Measurements from ENCODE around the gene UIMC1. TPM values are rescaled to one million over a fixed set of nuclear protein-coding genes. Genes with fewer than 3 reads are reported as not detected.

The UIMC1 gene
- total RNA-seq, 2 experiments from 2014 or later, result 46.5 to 50.5 TPM

- ChIA-PET POLR2A (no interaction called here), CTCF (interaction anchor here (0.8 to 2.0 kb wide), 3 partner anchors 12 to 367 kb away, joined by 3 to 13 read pairs (median 3); no protein-coding TSS in a partner anchor)
- DNase-seq, result no peak
- peaks cover 25% of the 10 kb centered on the region for H3K4me1 Mint-ChIP-seq
- peaks cover 51% of the 10 kb centered on the region for H3K36me3 Mint-ChIP-seq (ENCODE audit: low read depth)
- H3K27ac Mint-ChIP-seq, result no peak overlapping the region
- peaks cover 3% of the 10 kb centered on the region for H3K9me3 Mint-ChIP-seq
- H3K4me3 Mint-ChIP-seq, result no peak overlapping the region
- H3K27me3 Mint-ChIP-seq, result no peaks in the 10 kb centered on the region
Measured at GRCh38 chr5:177027665-177028064, 21.1 kb upstream of the UIMC1 start.

DNA sequence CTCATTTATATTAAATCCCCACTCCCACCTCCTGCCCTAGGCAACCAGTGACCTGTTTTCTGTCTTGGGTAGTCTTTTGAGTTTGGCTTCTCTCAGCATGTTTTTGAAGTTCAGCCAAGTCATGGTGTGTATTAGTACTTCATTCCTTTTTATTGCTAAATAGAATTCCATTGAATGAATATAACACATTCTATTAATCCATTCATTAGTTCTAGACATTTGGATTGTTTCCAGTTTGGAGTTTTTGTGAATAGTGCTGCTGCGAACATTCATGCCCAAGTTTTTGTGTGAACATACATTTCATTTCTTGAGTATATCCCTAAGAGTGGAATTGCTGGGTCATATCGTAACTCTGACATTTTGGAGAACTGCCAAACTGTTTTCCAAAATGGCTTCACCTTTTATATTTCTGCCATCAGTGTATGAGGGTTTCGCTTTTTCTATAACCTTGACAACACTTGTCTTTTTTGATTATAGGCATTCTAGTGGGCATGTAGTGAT lies 18.6 kb upstream of the UIMC1 start:
- DNase-seq, result no peak
- ChIA-PET CTCF (interaction anchor here (1.4 kb wide), 1 partner anchor 364 kb away, joined by 4 read pairs; no protein-coding TSS in a partner anchor), POLR2A (no interaction called here)
- Mint-ChIP-seq H3K9me3 (peaks cover 3% of the 10 kb centered on the region), H3K36me3 (ENCODE audit: low read depth) (peaks cover 44% of the 10 kb centered on the region), H3K27ac (no peak overlapping the region), H3K4me3 (no peak overlapping the region), H3K4me1 (peaks cover 38% of the 10 kb centered on the region), H3K27me3 (no peaks in the 10 kb centered on the region)

- Mint-ChIP-seq H3K4me1 (peaks cover 38% of the 10 kb centered on the region), H3K36me3 (ENCODE audit: low read depth) (peaks cover 38% of the 10 kb centered on the region), H3K4me3 (peak overlapping the region; percentile 7), H3K9me3 (peaks cover 3% of the 10 kb centered on the region), H3K27me3 (no peaks in the 10 kb centered on the region), H3K27ac (no peak overlapping the region)
- CTCF ChIA-PET, result interaction anchor here (1.4 kb wide), 2 partner anchors 18 to 364 kb away, joined by 4 to 7 read pairs; partner anchors contain the start of gene UIMC1
- POLR2A ChIA-PET, result no interaction called here
- no peak for DNase-seq
Measured at GRCh38 chr5:177024559-177024958, 18.0 kb upstream of the UIMC1 start.

GRCh38 chr5:177023303-177023664 lies 16.7 kb upstream of the UIMC1 start:
- Mint-ChIP-seq H3K9me3 (no peaks in the 10 kb centered on the region), H3K36me3 (ENCODE audit: low read depth) (peaks cover 29% of the 10 kb centered on the region), H3K4me3 (peak overlapping the region; percentile 98), H3K4me1 (peaks cover 38% of the 10 kb centered on the region), H3K27ac (peak overlapping the region; percentile 88), H3K27me3 (no peaks in the 10 kb centered on the region)
- ChIA-PET POLR2A (interaction anchor here (0.7 to 5.2 kb wide), 6 partner anchors 10 to 289 kb away, joined by 3 to 76 read pairs (median 6); partner anchors contain the start of genes NSD1 and UIMC1), CTCF (interaction anchor here (1.4 to 1.5 kb wide), 2 partner anchors 17 to 287 kb away, joined by 3 to 7 read pairs; partner anchors contain the start of gene UIMC1)
- peak; percentile 20 for DNase-seq

GRCh38 chr5:177022386-177023302 lies 16.1 kb upstream of the UIMC1 start, which contains the start of gene ZNF346:
ZNF346 (plus strand) TSS chr5:177022696; CDS start chr5:177022739, 43 bp downstream.
- peak; percentile 95 for DNase-seq
- CTCF ChIA-PET, result interaction anchor here (0.9 to 2.6 kb wide), 7 partner anchors 10 to 575 kb away, joined by 3 to 16 read pairs (median 4); partner anchors contain the start of gene UIMC1
- POLR2A ChIA-PET, result interaction anchor here (0.5 to 5.2 kb wide), 12 partner anchors 9 to 290 kb away, joined by 3 to 76 read pairs (median 4); partner anchors contain the start of genes NSD1 and UIMC1
- Mint-ChIP-seq H3K4me3 (peak within 1 kb of the TSS; percentile 98), H3K36me3 (ENCODE audit: low read depth) (peaks cover 26% of the 10 kb centered on the region), H3K27ac (peak within 1 kb of the TSS; percentile 88), H3K27me3 (no peaks in the 10 kb centered on the region), H3K9me3 (no peaks in the 10 kb centered on the region), H3K4me1 (peaks cover 38% of the 10 kb centered on the region)

DNA sequence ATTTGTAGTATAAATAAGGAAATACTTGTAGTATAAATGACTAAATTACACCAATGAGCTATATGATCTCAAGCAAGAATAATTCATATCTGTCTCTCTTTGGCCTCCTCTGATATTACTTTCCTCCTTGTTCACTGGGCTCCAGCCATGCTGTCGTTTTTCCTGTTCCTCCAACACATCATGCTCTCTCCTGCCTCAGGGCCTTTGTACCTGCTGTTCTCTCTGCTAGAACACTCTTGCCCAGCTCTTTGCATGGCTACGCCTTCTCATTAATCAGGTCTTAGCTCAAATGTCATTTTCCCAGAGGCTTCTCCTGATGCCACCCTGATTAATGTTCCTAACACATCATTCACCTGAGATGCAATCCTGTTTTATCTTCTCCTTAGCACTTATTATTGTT lies 13.5 kb upstream of the UIMC1 start:
- DNase-seq, result no peak
- Mint-ChIP-seq H3K36me3 (ENCODE audit: low read depth) (peaks cover 11% of the 10 kb centered on the region), H3K4me3 (no peak overlapping the region), H3K27me3 (no peaks in the 10 kb centered on the region), H3K9me3 (no peaks in the 10 kb centered on the region), H3K4me1 (peaks cover 31% of the 10 kb centered on the region), H3K27ac (no peak overlapping the region)
- POLR2A ChIA-PET, result interaction anchor here (5.2 kb wide), 1 partner anchor 13 kb away, joined by 76 read pairs; the partner anchor contains the start of gene UIMC1
- CTCF ChIA-PET, result interaction anchor here (0.6 to 2.6 kb wide), 6 partner anchors 9 to 1441 kb away, joined by 3 to 16 read pairs (median 4); partner anchors contain the start of gene UIMC1

- no peak overlapping the region for H3K4me3 Mint-ChIP-seq
- H3K4me1 Mint-ChIP-seq, result peaks cover 18% of the 10 kb centered on the region
- ChIA-PET POLR2A (no interaction called here), CTCF (interaction anchor here (1.4 kb wide), 1 partner anchor 54 kb away, joined by 3 read pairs; no protein-coding TSS in a partner anchor)
- no peaks in the 10 kb centered on the region for H3K27me3 Mint-ChIP-seq
- peaks cover 3% of the 10 kb centered on the region for H3K36me3 Mint-ChIP-seq (ENCODE audit: low read depth)
- H3K9me3 Mint-ChIP-seq, result no peaks in the 10 kb centered on the region
- no peak for DNase-seq
- no peak overlapping the region for H3K27ac Mint-ChIP-seq
Measured at GRCh38 chr5:177018341-177018740, 11.8 kb upstream of the UIMC1 start.

- CTCF ChIA-PET, result no interaction called here
- no peak overlapping the region for H3K4me3 Mint-ChIP-seq
- H3K36me3 Mint-ChIP-seq (ENCODE audit: low read depth), result no peaks in the 10 kb centered on the region
- no peaks in the 10 kb centered on the region for H3K4me1 Mint-ChIP-seq
- DNase-seq, result no peak
- no peaks in the 10 kb centered on the region for H3K27me3 Mint-ChIP-seq
- POLR2A ChIA-PET, result interaction anchor here (1.8 kb wide), 1 partner anchor 9 kb away, joined by 6 read pairs; the partner anchor contains the start of gene UIMC1
- H3K9me3 Mint-ChIP-seq, result no peaks in the 10 kb centered on the region
- H3K27ac Mint-ChIP-seq, result no peak overlapping the region
Measured at GRCh38 chr5:177015156-177015555, 8.6 kb upstream of the UIMC1 start.

GRCh38 chr5:177010153-177010552 lies 3.6 kb upstream of the UIMC1 start:
- POLR2A ChIA-PET, result interaction anchor here (1.5 kb wide), 1 partner anchor 12 kb away, joined by 6 read pairs; the partner anchor contains the start of gene ZNF346
- no peak overlapping the region for H3K27ac Mint-ChIP-seq
- CTCF ChIA-PET, result interaction anchor here (0.8 to 1.4 kb wide), 2 partner anchors 12 to 17 kb away, joined by 3 to 4 read pairs; partner anchors contain the start of gene ZNF346
- no peak for DNase-seq
- H3K9me3 Mint-ChIP-seq, result no peaks in the 10 kb centered on the region
- no peaks in the 10 kb centered on the region for H3K27me3 Mint-ChIP-seq
- peaks cover 14% of the 10 kb centered on the region for H3K4me1 Mint-ChIP-seq
- peaks cover 9% of the 10 kb centered on the region for H3K36me3 Mint-ChIP-seq (ENCODE audit: low read depth)
- H3K4me3 Mint-ChIP-seq, result no peak overlapping the region

DNA sequence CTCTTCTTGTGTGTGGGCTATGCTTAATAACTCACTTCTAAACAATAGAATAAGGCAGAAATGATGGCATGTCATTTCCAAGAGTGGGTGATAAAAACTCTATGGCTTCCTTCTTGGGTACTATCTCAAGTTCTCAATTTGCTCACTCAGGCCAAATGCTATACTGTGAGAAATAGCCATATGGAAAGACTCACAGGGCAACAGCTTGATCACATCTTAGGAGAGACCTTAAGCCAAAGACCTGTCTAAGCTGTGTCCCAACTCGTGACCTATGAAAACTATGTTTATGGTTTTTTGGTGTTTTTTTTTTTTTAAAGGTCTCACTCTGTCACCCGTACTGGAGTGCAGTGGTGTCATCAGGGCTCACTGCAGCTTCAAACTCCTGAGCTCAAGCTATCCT lies 2.1 kb upstream of the UIMC1 start:
- POLR2A ChIA-PET, result interaction anchor here (5.9 kb wide), 1 partner anchor 13 kb away, joined by 76 read pairs; the partner anchor contains the start of gene ZNF346
- Mint-ChIP-seq H3K9me3 (no peaks in the 10 kb centered on the region), H3K27ac (no peak overlapping the region), H3K27me3 (no peaks in the 10 kb centered on the region), H3K4me1 (peaks cover 28% of the 10 kb centered on the region), H3K36me3 (ENCODE audit: low read depth) (peaks cover 13% of the 10 kb centered on the region), H3K4me3 (no peak overlapping the region)
- CTCF ChIA-PET, result interaction anchor here (0.7 kb wide), 1 partner anchor 11 kb away, joined by 3 read pairs; no protein-coding TSS in a partner anchor
- DNase-seq, result no peak

DNA sequence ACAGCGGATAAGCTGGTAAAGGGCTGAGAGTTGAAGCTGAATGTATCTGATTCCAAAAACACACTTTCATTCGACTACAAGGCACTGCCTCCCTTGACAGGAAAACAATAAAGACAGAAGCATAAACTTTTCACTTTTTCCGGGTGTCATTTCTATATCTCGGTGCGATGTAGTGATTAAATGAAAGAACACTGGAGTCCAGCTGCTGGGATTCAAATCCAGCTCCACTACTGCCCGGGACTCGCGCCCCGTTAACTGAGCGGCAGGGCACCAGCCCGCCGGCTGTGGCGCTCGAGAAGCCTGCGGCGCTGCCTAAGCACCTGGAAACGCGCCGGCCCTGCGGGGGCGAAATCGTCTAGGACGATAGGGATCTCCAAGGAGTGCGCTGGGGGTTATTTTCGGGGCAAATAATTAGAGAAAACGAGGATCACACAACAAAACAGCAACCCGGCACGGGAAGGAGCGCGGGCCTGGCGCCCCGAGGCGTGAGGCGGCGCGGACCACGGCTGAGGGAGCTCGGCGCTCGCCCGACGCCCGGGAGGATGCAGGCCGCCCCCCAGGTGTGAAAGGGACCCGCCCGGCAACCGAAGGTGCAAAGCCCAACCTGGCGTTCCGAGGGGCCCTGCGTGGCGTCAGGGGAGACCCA lies 837 bp downstream of the UIMC1 start:
- peak; percentile 68 for DNase-seq
- H3K27ac Mint-ChIP-seq, result peak overlapping the region; percentile 91
- ChIA-PET CTCF (interaction anchor here (0.6 to 2.5 kb wide), 7 partner anchors 9 to 345 kb away, joined by 3 to 16 read pairs (median 8); partner anchors contain the start of gene ZNF346), POLR2A (interaction anchor here (0.8 to 5.9 kb wide), 10 partner anchors 9 to 510 kb away, joined by 3 to 76 read pairs (median 5); partner anchors contain the start of gene ZNF346)
- H3K36me3 Mint-ChIP-seq (ENCODE audit: low read depth), result peaks cover 20% of the 10 kb centered on the region
- H3K4me1 Mint-ChIP-seq, result peaks cover 34% of the 10 kb centered on the region
- no peaks in the 10 kb centered on the region for H3K9me3 Mint-ChIP-seq
- peak overlapping the region; percentile 93 for H3K4me3 Mint-ChIP-seq
- no peaks in the 10 kb centered on the region for H3K27me3 Mint-ChIP-seq

- H3K27ac Mint-ChIP-seq, result peak overlapping the region; percentile 91
Measured at GRCh38 chr5:177004961-177005360, 1.6 kb downstream of the UIMC1 start.

More at GRCh38 chr5:177004961-177005360, 1.6 kb downstream of the UIMC1 start:
- Mint-ChIP-seq H3K27me3 (no peaks in the 10 kb centered on the region), H3K4me1 (peaks cover 35% of the 10 kb centered on the region), H3K4me3 (peak overlapping the region; percentile 93), H3K36me3 (ENCODE audit: low read depth) (peaks cover 25% of the 10 kb centered on the region), H3K9me3 (no peaks in the 10 kb centered on the region)
- ChIA-PET POLR2A (interaction anchor here (0.8 to 5.9 kb wide), 6 partner anchors 8 to 344 kb away, joined by 3 to 76 read pairs (median 6); partner anchors contain the start of gene ZNF346), CTCF (interaction anchor here (1.3 to 2.5 kb wide), 5 partner anchors 8 to 344 kb away, joined by 3 to 16 read pairs (median 8); partner anchors contain the start of gene ZNF346)
- DNase-seq, result no peak

Measured in activated CD4-positive, alpha-beta memory T cell treated with anti-CD3 and anti-CD28 coated beads, Interleukin-2, amount 10 ng/mL, durations not matched to agents 7 days and 5 days (primary cell).